ENCODE data around the gene DOCK1.
"Not testable (repeated sequence)": the region's sequence is repeated elsewhere in the genome, so short reads cannot be mapped to it uniquely, and the experiment has no call there.

DOCK1 gene

GRCh38 chr10:127291329-127291728, 386.1 kb downstream of the DOCK1 start:
- no peak for DNase-seq (ENCODE audit: low read depth, low spot score)
- no peak overlapping the region for H3K27ac ChIP-seq

- H3K27ac ChIP-seq = no peak overlapping the region
Measured at GRCh38 chr10:127292888-127293287, 387.7 kb downstream of the DOCK1 start.

GRCh38 chr10:127293640-127294039, 388.4 kb downstream of the DOCK1 start:
- no peak for DNase-seq (ENCODE audit: low read depth, low spot score)
- H3K27ac ChIP-seq = no peak overlapping the region

More at GRCh38 chr10:127292888-127293287, 387.7 kb downstream of the DOCK1 start:
- no peak for DNase-seq (ENCODE audit: low read depth, low spot score)

GRCh38 chr10:127296696-127297095, 391.5 kb downstream of the DOCK1 start:
- no peak overlapping the region for H3K27ac ChIP-seq
- DNase-seq (ENCODE audit: low read depth, low spot score) = no peak

GRCh38 chr10:127298381-127298780, 393.2 kb downstream of the DOCK1 start:
- no peak for DNase-seq (ENCODE audit: low read depth, low spot score)
- no peak overlapping the region for H3K27ac ChIP-seq

- DNase-seq (ENCODE audit: low read depth, low spot score); H3K27ac ChIP-seq: not testable (repeated sequence)
Measured at GRCh38 chr10:127299192-127299591, 394.0 kb downstream of the DOCK1 start.

GRCh38 chr10:127299956-127300689, 394.9 kb downstream of the DOCK1 start:
- no peak overlapping the region for H3K27ac ChIP-seq
- DNase-seq (ENCODE audit: low read depth, low spot score) = no peak

- no peak for DNase-seq (ENCODE audit: low read depth, low spot score)
Measured at GRCh38 chr10:127300868-127301321, 395.7 kb downstream of the DOCK1 start.

GRCh38 chr10:127302343-127302742, 397.1 kb downstream of the DOCK1 start:
- no peak overlapping the region for H3K27ac ChIP-seq
- DNase-seq (ENCODE audit: low read depth, low spot score) = no peak

More at GRCh38 chr10:127300868-127301321, 395.7 kb downstream of the DOCK1 start:
- no peak overlapping the region for H3K27ac ChIP-seq

- no peak for DNase-seq (ENCODE audit: low read depth, low spot score)
- H3K27ac ChIP-seq = no peak overlapping the region
Measured at GRCh38 chr10:127303105-127303504, 397.9 kb downstream of the DOCK1 start.

GRCh38 chr10:127303746-127304145, 398.5 kb downstream of the DOCK1 start:
- DNase-seq (ENCODE audit: low read depth, low spot score) = no peak
- no peak overlapping the region for H3K27ac ChIP-seq

GRCh38 chr10:127306479-127306878, 401.3 kb downstream of the DOCK1 start:
- no peak for DNase-seq (ENCODE audit: low read depth, low spot score)
- H3K27ac ChIP-seq = no peak overlapping the region

- no peak for DNase-seq (ENCODE audit: low read depth, low spot score)
- no peak overlapping the region for H3K27ac ChIP-seq
Measured at GRCh38 chr10:127307338-127307737, 402.1 kb downstream of the DOCK1 start.

- no peak for DNase-seq (ENCODE audit: low read depth, low spot score)
- H3K27ac ChIP-seq = no peak overlapping the region
Measured at GRCh38 chr10:127308031-127308430, 402.8 kb downstream of the DOCK1 start.

GRCh38 chr10:127309619-127310018, 404.4 kb downstream of the DOCK1 start:
- H3K27ac ChIP-seq; DNase-seq (ENCODE audit: low read depth, low spot score): not testable (repeated sequence)

GRCh38 chr10:127310430-127310829, 405.2 kb downstream of the DOCK1 start:
- no peak overlapping the region for H3K27ac ChIP-seq
- DNase-seq (ENCODE audit: low read depth, low spot score) = no peak

- no peak overlapping the region for H3K27ac ChIP-seq
- no peak for DNase-seq (ENCODE audit: low read depth, low spot score)
Measured at GRCh38 chr10:127310923-127311322, 405.7 kb downstream of the DOCK1 start.

- no peak for DNase-seq (ENCODE audit: low read depth, low spot score)
- no peak overlapping the region for H3K27ac ChIP-seq
Measured at GRCh38 chr10:127313996-127314700, 408.9 kb downstream of the DOCK1 start.

GRCh38 chr10:127314797-127315196, 409.6 kb downstream of the DOCK1 start:
- H3K27ac ChIP-seq = no peak overlapping the region
- DNase-seq (ENCODE audit: low read depth, low spot score) = no peak

GRCh38 chr10:127315888-127316287, 410.7 kb downstream of the DOCK1 start:
- no peak overlapping the region for H3K27ac ChIP-seq
- DNase-seq (ENCODE audit: low read depth, low spot score) = peak; percentile 39

GRCh38 chr10:127318396-127318795, 413.2 kb downstream of the DOCK1 start:
- no peak for DNase-seq (ENCODE audit: low read depth, low spot score)
- no peak overlapping the region for H3K27ac ChIP-seq
